ENCODE data around the gene ZNF536. TPM values are rescaled to one million over a fixed set of nuclear protein-coding genes. Genes with fewer than 3 reads are reported as not detected.

Gene ZNF536
- total RNA-seq, 1 experiment from 2014 or later = 2.9 TPM

DNA sequence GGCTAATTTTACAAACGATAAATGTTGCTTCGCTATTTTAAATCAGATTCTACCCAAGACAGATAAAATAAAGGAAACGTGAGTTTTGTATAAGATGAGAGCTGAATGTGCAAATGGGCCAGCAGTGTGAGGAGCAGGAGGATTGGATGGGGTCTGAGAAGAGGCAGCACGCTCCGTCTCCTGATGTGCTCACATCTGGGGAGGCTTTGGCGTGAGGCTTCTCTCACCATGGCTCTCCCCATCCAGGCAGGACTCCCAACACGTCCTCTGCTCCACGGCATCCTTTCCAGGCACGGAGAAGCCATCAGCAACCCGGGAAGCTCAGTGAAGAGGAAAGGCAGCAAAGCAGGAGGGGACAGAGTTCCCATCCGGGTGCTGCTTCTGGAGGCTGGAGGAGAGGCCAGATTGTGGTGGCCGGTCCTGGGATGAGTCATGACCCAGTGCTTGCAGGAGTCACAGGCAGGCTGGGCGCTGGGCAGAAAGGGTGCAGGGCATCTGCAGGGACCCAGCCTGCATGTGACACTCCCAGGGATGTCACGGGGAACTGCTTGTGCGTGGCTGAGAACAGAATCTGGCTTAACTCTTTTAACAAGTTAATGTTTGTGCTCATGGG, 47.5 kb downstream of the ZNF536 start:
- intact Hi-C loops (cut with micrococcal nuclease; ENCODE audit: unreplicated experiment) = no loop called here
- Histone ChIP-seq H3K9me3 (ENCODE audit: low read depth, low read length, poor library complexity, severe bottlenecking) (no peaks in the 10 kb centered on the region), H3K27ac (ENCODE audit: low read depth, low read length, poor library complexity, severe bottlenecking) (no peak overlapping the region), H3K4me1 (ENCODE audit: insufficient read depth, low read length, poor library complexity, severe bottlenecking) (no peaks in the 10 kb centered on the region), H3K4me3 (ENCODE audit: low read depth, low read length, poor library complexity, severe bottlenecking) (no peak overlapping the region), H3K36me3 (ENCODE audit: insufficient read depth, low read length, poor library complexity, severe bottlenecking) (no peaks in the 10 kb centered on the region), H3K27me3 (replicated peaks; ENCODE audit: insufficient read depth, low read depth, low read length, poor library complexity) (peaks cover 6% of the 10 kb centered on the region)
- no peak for TF ChIP-seq EZH2 (IDR thresholded peaks at IDR 0.05; ENCODE audit: borderline replicate concordance, low read depth, low read length, poor library complexity, severe bottlenecking)
- TF ChIP-seq, protein P1, sequence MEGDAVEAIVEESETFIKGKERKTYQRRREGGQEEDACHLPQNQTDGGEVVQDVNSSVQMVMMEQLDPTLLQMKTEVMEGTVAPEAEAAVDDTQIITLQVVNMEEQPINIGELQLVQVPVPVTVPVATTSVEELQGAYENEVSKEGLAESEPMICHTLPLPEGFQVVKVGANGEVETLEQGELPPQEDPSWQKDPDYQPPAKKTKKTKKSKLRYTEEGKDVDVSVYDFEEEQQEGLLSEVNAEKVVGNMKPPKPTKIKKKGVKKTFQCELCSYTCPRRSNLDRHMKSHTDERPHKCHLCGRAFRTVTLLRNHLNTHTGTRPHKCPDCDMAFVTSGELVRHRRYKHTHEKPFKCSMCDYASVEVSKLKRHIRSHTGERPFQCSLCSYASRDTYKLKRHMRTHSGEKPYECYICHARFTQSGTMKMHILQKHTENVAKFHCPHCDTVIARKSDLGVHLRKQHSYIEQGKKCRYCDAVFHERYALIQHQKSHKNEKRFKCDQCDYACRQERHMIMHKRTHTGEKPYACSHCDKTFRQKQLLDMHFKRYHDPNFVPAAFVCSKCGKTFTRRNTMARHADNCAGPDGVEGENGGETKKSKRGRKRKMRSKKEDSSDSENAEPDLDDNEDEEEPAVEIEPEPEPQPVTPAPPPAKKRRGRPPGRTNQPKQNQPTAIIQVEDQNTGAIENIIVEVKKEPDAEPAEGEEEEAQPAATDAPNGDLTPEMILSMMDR (conservative IDR thresholded peaks at IDR 0.05; ENCODE audit: low read depth, low read length) = no peak
- no TSS peak for BruUV-seq (replicated peaks)
- no peak for DNase-seq (ENCODE audit: low spot score)
- ChIA-PET POLR2A (ENCODE audit: low non-redundant PET) (no interaction called here), CTCF (no interaction called here)

DNA sequence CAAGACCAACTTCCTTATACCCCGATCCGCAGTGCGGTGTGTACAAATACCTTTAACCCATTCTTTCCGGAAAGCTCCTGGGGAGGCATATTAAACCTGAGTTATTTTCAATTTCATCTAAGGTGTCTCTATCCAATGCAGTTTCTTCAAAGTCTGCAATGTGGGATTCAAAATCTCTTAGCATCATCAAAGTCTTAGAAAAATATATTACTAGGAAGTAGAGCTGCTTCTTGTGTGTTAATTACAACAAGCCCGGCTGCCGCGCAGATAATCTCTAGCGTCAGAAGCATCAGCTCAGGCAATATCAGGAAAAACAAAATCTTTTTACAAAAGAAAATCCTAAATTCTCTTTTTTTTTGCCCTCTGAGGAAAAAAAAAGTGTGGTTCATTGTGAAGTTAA, 48.1 kb downstream of the ZNF536 start:
- DNase-seq (ENCODE audit: low spot score) = no peak
- Histone ChIP-seq H3K4me1 (ENCODE audit: insufficient read depth, low read length, poor library complexity, severe bottlenecking) (no peaks in the 10 kb centered on the region), H3K27me3 (replicated peaks; ENCODE audit: insufficient read depth, low read depth, low read length, poor library complexity) (peaks cover 6% of the 10 kb centered on the region), H3K27ac (ENCODE audit: low read depth, low read length, poor library complexity, severe bottlenecking) (no peak overlapping the region), H3K9me3 (ENCODE audit: low read depth, low read length, poor library complexity, severe bottlenecking) (no peaks in the 10 kb centered on the region), H3K4me3 (ENCODE audit: low read depth, low read length, poor library complexity, severe bottlenecking) (no peak overlapping the region), H3K36me3 (ENCODE audit: insufficient read depth, low read length, poor library complexity, severe bottlenecking) (no peaks in the 10 kb centered on the region)
- no TSS peak for BruUV-seq (replicated peaks)
- ChIA-PET POLR2A (ENCODE audit: low non-redundant PET) (no interaction called here), CTCF (no interaction called here)
- no peak for TF ChIP-seq EZH2 (IDR thresholded peaks at IDR 0.05; ENCODE audit: borderline replicate concordance, low read depth, low read length, poor library complexity, severe bottlenecking)
- TF ChIP-seq, protein P1 (conservative IDR thresholded peaks at IDR 0.05; ENCODE audit: low read depth, low read length) = no peak
- intact Hi-C loops (cut with micrococcal nuclease; ENCODE audit: unreplicated experiment) = no loop called here

DNA sequence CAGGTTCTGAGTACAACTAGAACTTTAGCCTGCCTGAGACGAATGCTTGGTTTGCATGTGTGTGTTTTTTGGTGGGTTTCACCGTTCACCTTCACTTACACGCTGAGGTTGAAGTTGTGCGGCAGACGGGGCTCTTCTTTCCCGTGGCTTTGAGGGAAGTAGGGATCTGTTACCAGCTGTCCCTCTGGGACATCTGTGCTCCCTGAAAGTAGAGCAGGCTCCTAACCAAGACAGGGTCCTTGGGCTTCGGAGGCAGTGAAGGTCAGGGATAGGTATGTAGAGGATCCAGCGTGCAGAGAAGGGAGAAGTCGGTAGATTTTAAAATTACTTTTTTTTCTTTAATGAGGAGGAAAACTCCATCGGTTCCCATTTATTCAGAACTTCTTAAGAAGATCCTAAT, 48.7 kb downstream of the ZNF536 start:
- POLR2A ChIA-PET (ENCODE audit: low non-redundant PET) = no interaction called here
- no peaks in the 10 kb centered on the region for H3K9me3 ChIP-seq (ENCODE audit: low read depth, low read length, poor library complexity, severe bottlenecking)
- intact Hi-C loops (cut with micrococcal nuclease; ENCODE audit: unreplicated experiment) = no loop called here
- TF ChIP-seq EZH2 (IDR thresholded peaks at IDR 0.05; ENCODE audit: borderline replicate concordance, low read depth, low read length, poor library complexity, severe bottlenecking) = no peak
- TF ChIP-seq, protein P1 (conservative IDR thresholded peaks at IDR 0.05; ENCODE audit: low read depth, low read length) = no peak
- H3K27ac ChIP-seq (ENCODE audit: low read depth, low read length, poor library complexity, severe bottlenecking) = no peak overlapping the region
- no peak for DNase-seq (ENCODE audit: low spot score)
- H3K4me1 ChIP-seq (ENCODE audit: insufficient read depth, low read length, poor library complexity, severe bottlenecking) = no peaks in the 10 kb centered on the region
- H3K36me3 ChIP-seq (ENCODE audit: insufficient read depth, low read length, poor library complexity, severe bottlenecking) = no peaks in the 10 kb centered on the region
- BruUV-seq (replicated peaks) = no TSS peak
- CTCF ChIA-PET = no interaction called here
- H3K27me3 ChIP-seq (replicated peaks; ENCODE audit: insufficient read depth, low read depth, low read length, poor library complexity) = peaks cover 5% of the 10 kb centered on the region
- no peak overlapping the region for H3K4me3 ChIP-seq (ENCODE audit: low read depth, low read length, poor library complexity, severe bottlenecking)
